ENCODE data around the gene EEF2KMT.
"Not testable (repeated sequence)": the region's sequence is repeated elsewhere in the genome, so short reads cannot be mapped to it uniquely, and the experiment has no call there.

Gene EEF2KMT

GRCh38 chr16:5097470-5098220 is at the start of gene EEF2KMT:
Gene EEF2KMT (minus strand): TSS chr16:5097795. CDS start chr16:5097739, 56 bp downstream.
- DNase-seq, result peak; percentile 99

- not testable (repeated sequence) for DNase-seq
These were observed 47.0 kb upstream of the EEF2KMT start for GRCh38 chr16:5144621-5144956.

GRCh38 chr16:5143761-5144620 is 46.4 kb upstream of the EEF2KMT start:
- no peak for DNase-seq

- DNase-seq, result not testable (repeated sequence)
These were observed 42.6 kb upstream of the EEF2KMT start for GRCh38 chr16:5140151-5140550.

- DNase-seq, result not testable (repeated sequence)
These were observed 37.3 kb upstream of the EEF2KMT start for GRCh38 chr16:5134739-5135452.

- DNase-seq, result not testable (repeated sequence)
These were observed 35.5 kb upstream of the EEF2KMT start for GRCh38 chr16:5132915-5133600.

- DNase-seq, result not testable (repeated sequence)
These were observed 33.9 kb upstream of the EEF2KMT start for GRCh38 chr16:5131467-5132004.

GRCh38 chr16:5117300-5118087 is 19.9 kb upstream of the EEF2KMT start:
- peak; percentile 90 for DNase-seq

GRCh38 chr16:5116780-5117295 is 19.2 kb upstream of the EEF2KMT start:
- not testable (repeated sequence) for DNase-seq

- not testable (repeated sequence) for DNase-seq
These were observed 13.3 kb upstream of the EEF2KMT start for GRCh38 chr16:5110933-5111332.

GRCh38 chr16:5108505-5109158 is 11.0 kb upstream of the EEF2KMT start:
- peak; percentile 16 for DNase-seq

- DNase-seq, result peak; percentile 41
These were observed 7.4 kb upstream of the EEF2KMT start for GRCh38 chr16:5105039-5105438.

GRCh38 chr16:5103296-5104032 is 5.9 kb upstream of the EEF2KMT start:
- peak; percentile 31 for DNase-seq

GRCh38 chr16:5099174-5099573 is 1.6 kb upstream of the EEF2KMT start:
- peak; percentile 57 for DNase-seq

- not testable (repeated sequence) for DNase-seq
These were observed 895 bp upstream of the EEF2KMT start for GRCh38 chr16:5098221-5099159.

- DNase-seq, result not testable (repeated sequence)
These were observed 530 bp downstream of the EEF2KMT start for GRCh38 chr16:5097061-5097469.

- not testable (repeated sequence) for DNase-seq
These were observed 1.0 kb downstream of the EEF2KMT start for GRCh38 chr16:5096437-5097060.

- DNase-seq, result not testable (repeated sequence)
These were observed 2.3 kb downstream of the EEF2KMT start for GRCh38 chr16:5095145-5095830.
